Fibroblast of skin of scalp (primary cell): ENCODE results near the gene CCDC107.

Experiments
- DNase-seq: peaks from one replicate; pipeline ENCODE4 v3.0.0-alpha.2; 2013

CCDC107 gene

GRCh38 chr9:35705836-35706430 is 47.8 kb downstream of the CCDC107 start:
- no peak for DNase-seq

GRCh38 chr9:35706951-35707350 is 48.9 kb downstream of the CCDC107 start:
- DNase-seq: no peak

GRCh38 chr9:35708146-35708545 is 50.1 kb downstream of the CCDC107 start:
- DNase-seq: no peak

- no peak for DNase-seq
These were observed 52.9 kb downstream of the CCDC107 start for GRCh38 chr9:35710818-35711500.
